Stimulated activated CD4-positive, alpha-beta T cell treated with anti-CD3 and anti-CD28 coated beads, Interleukin-2, amount 100 ng/mL, for 48 hours (primary cell): ENCODE results near the gene NELFB.
"Not testable (repeated sequence)": the region's sequence is repeated elsewhere in the genome, so short reads cannot be mapped to it uniquely, and the experiment has no call there.

Experiments
- DNase-seq, 2 donors: peaks; one replicate each; pipeline ENCODE4 v3.0.0-alpha.2; 2020

NELFB gene

DNA sequence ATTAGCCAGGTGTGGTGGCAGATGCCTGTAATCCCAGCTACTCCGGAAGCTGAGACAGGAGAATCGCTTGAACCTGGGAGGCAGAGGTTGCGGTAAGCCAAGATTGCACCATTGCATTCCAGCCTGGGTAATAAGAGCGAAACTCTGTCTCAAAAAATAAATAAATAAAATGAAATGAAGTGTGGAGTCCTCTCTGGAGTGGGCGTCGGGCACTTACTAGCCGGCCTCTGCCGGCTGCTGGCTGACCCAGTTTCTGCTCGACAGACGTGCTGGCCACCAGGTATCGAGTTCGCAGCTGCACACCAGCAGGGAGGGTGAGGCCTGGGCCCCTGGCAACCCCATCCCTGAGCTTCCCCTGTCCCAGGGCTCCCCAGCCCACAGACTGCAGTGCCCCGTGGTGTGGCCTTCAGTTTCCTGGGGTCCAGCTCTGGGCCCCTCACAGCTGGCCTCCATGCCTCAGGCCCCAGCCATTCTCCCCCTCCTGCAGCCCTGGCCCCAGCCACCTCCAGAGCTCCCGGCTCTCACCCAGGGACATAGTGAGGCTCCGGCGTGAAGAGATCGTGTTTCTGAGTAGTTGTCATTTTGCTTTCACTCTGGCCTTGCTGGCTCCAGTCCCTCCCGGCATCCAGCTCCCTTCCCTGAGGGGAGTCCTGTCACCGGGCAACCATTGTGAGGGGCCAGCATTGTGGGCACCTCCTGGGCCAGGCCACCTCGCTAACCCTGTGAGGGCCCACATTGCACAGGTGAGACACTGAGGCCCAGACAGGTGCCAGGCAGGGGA, 7.8 kb upstream of the NELFB start:
- no peak for DNase-seq

DNA sequence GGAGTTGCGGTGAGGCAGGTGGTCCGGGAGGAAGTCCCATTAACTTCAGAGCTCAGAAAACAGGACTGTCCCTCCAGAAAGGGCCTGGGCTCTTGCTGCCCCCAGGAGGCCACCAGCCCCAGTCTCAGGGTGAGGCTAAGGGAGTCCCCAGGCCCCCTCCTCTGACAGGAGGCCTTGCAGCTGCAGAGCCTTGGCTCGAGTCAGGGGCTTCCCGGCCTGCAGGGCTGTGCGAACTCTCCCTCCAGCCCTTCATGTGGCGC, 7.3 kb upstream of the NELFB start:
- no peak for DNase-seq

DNA sequence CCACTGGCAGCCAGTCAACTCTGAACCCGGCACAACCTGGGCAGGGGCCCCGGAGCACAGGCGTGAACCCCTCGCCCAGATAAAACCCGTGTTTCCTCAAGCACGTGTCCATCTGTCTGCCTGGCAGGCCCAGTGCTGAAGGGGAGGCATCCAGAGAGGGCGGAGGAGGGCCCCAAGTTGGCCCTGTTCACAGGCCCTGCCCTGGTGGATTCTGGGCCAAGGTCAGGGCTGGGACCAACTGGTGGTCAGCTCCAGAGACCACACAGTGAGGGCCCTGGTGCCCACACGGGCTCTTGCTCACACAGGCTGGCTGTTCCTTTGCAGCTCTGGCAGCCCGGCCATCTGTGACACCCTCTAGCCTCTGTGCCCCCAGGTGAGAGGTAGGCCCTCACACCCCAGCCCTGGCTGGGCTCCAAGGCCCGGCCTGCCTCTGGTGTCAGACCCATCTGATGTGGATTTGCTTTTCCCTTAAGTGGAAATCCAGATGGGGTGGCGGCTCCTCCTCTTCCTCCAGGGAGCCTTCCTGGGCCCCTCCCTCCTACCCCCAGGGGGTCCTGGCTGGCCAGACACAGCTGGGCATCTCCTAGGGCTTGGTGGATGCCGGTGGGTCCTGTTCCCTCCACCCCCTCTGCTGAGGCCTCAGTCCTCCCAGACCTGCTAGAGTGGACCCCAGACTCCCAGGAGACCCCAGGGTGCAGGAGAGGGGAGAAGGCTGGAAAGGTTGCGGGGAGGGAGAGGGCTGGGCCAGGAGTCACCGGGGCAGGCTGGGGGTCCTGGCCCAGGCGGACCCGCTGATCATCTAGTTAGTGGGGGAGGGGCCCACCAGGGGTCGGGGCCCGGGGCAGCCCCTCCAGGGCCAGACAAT, 4.6 kb upstream of the NELFB start:
- DNase-seq, result no peak

DNA sequence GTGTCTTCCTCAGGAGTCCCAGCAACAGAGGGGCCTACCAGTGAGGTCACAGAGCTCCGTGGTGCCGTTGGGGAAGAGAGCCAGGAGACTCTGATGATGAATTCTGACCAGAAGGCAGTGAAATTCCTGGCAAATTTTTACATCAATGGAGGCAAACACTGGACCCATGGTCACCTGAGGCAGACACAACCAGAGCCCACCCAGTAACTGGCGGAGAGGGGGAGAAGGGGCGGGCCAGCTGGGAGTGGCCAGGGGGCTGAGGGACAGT, 4.0 kb upstream of the NELFB start, which contains the start of gene STPG3:
Gene STPG3, plus strand, starts transcription at position 93 of the 268 bp plus-strand sequence. Its CDS starts 1 bp downstream, at position 94.
- no peak for DNase-seq

- DNase-seq, result no peak
Observed at GRCh38 chr9:137251490-137252268, 3.4 kb upstream of the NELFB start.

- DNase-seq, result no peak
Observed at GRCh38 chr9:137252555-137253506, 2.3 kb upstream of the NELFB start.

DNA sequence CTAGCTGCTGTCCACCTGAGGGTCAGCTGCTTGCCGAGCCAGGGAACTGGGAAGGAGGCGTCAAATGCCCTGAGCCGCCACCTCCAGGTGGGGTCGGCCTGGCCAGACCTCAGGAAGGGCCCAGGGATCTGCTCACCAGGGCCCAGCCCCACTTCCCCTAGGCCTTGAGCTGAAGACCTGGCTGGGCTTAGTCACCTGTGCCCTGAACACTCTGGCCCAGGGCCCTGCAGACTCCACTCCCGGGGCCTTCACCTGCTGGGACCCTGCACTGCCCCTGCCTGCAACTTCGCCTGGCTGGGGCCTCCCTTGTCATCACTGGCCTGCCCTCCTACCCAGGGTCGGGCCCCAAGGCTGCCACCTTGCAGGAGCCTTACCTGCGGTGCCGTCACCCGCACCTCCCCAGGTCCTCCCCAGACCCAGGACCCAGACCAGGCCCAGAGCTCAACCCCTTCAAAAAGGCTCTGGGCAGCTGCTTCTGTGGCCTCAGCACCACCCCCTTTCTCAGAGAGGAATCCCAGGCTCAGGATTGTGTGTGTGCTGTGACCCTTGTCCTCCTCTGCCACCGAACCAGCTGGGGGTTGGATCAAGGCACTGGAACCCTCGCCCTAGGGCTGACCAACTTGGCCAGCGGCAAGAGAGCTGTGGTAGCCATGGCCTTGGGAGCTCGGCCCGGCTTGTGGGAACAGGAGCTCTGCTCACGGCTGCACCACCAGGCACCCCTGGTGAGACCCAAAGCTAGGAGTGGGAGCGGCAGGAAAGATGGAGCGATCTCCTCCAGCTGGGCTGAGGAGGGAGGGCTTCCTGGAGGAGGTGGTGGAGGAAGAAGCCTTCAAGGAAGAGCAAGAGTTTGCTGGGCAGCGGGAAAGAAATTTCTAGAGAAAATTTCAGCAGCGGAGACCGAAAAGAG, 1.2 kb upstream of the NELFB start:
- no peak for DNase-seq

DNA sequence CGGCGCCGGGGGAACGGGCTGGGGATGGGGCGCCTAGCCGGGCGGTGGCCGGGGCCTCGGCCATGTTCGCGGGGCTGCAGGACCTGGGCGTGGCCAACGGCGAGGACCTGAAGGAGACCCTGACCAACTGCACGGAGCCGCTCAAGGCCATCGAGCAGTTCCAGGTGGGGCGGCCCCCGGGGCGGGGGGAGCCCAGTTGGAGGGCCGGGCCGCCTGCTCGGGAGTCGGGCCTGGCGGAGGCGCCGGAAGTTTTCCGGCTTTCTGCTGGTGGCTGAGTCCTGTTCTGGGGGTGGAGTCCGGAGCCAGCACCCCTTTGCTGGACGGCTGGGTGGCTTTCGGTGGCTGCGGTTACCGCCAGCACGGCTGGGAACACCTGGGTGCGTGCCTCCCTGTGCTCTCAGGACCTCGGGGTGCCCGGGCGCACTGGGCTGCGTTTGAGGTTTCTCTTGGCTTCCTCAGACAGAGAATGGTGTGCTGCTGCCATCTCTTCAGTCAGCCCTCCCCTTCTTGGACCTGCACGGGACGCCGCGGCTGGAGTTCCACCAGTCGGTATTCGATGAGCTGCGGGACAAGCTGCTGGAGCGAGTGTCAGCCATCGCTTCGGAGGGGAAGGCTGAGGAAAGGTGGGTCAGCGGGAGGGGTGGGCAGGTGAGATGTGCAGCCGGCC, 454 bp downstream of the NELFB start:
- no peak for DNase-seq

DNA sequence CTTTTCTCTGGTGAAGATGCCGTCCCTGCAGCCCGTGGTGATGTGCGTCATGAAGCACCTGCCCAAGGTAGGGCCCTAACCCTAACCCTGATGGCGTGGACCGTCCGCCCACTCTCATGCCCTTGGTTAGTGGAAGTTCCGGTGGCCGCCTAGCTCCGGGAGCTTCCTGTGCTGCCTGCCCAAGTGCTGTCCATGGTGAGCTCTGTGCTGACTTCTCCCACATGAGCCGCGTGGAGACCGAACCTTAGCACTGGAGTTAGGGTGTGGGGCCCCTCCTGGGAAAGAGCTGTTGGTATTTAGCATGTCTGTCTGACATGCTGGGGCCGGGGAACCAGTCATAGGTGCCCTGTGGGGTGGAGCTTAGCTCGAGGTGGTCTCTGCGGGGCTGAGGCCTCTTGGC, 1.2 kb downstream of the NELFB start:
- no peak for DNase-seq

DNA sequence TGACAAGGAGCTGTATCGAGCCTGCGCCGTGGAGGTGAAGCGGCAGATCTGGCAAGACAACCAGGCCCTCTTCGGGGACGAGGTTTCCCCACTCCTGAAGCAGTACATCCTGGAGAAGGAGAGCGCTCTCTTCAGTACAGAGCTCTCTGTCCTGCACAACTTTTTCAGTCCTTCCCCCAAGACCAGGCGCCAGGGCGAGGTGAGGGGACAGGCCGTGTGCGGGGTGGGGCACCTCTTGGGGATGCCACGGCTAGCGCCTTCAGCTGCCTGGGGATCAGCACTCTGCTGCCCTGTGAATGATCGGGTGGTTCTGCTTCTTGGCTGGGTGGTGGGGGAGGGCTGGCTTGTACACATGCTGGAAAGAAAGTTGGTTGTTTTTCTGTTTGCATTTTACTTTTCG, 1.7 kb downstream of the NELFB start:
- no peak for DNase-seq

GRCh38 chr9:137262173-137262908, 7.2 kb downstream of the NELFB start:
- DNase-seq, result not testable (repeated sequence)

- no peak for DNase-seq
Observed at GRCh38 chr9:137262909-137263285, 7.8 kb downstream of the NELFB start.

GRCh38 chr9:137263506-137263905, 8.4 kb downstream of the NELFB start:
- no peak for DNase-seq

- DNase-seq, result no peak
Observed at GRCh38 chr9:137264067-137264466, 8.9 kb downstream of the NELFB start.

GRCh38 chr9:137265496-137266161, 10.5 kb downstream of the NELFB start:
- DNase-seq, result no peak

- DNase-seq, result no peak
Observed at GRCh38 chr9:137266162-137266527, 11.0 kb downstream of the NELFB start.

GRCh38 chr9:137266585-137267453, 11.7 kb downstream of the NELFB start:
- DNase-seq, result no peak

DNA sequence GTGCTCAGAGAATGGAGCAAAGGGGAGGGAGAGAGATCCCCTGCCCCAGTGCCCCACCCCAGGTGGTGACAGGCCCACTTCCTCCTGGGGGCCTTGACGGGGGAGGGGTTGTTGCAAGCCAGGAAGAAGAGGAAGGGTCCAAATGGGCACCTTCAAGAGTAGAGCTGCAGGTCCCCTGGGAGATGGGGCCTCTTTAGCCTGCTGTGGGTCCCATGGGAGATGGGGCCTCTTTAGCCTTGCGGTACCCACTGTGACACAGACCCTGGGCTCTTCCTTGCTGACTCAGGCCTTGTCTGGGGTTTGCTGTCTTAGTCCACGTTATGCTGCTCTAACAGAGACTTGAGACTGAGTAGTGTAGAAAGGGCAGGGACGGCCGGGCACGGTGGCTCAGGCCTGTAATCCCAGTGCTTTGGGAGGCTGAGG, 12.8 kb downstream of the NELFB start:
- no peak for DNase-seq
